Stimulated activated CD8-positive, alpha-beta memory T cell treated with anti-CD3 and anti-CD28 coated beads, Interleukin-4, amount 100 ng/mL, for 1 hour (primary cell): ENCODE results near the gene GOLM1.
"Not testable (repeated sequence)": the region's sequence is repeated elsewhere in the genome, so short reads cannot be mapped to it uniquely, and the experiment has no call there.

Experiments
- DNase-seq, 2 donors: peaks; one replicate each; pipeline ENCODE4 v3.0.0-alpha.2; 2020; ENCODE audit warnings: low read depth in 2 of 2, low spot score in 1 of 2

GOLM1 gene

DNA sequence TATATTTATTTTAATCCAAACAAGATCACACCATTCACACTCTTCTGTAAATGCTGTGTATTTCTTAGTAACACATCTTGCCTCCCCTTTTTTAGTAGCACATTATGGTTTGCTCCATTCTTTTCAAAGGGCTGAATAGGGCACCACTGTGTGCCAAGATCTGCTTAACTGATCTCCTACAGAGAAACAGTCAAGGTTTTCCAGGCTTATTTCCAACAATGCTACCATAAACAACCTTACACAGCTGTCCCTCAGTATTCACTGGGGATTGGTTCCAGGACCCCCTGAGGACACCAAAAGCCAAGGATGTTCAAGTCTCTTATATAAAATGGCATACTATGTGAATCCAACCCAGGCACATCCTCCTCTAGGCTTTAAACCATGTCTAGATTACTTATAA lies 16.5 kb downstream of the GOLM1 start:
- DNase-seq: no peak

DNA sequence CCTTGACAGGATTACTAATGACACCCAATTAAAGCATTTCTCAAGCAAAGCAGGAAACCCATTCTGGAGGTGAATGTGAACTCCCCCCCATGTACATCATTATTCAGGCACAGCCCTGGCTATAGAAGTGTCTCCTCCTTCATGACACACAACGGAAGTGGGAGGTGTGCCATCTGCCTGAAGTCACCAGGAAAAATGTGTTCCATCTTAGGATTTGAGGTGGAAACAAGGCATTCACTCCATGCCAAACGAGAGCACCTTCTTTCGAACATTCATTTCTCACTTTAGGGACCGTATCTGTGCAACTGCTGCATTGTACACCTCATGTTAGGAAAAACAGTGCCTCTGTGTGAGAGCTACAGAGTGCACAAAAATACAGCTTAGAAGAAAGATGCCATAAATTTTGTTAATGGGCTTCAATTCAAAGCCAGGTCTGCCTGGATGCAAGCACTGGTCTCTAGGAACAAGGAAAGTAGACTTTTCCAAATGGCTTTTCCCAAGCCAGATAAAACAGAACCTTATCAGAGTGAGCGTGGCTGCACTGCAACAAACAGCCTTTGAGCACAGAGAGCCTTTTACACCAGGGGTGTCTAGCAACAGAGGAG lies 19.4 kb downstream of the GOLM1 start:
- no peak for DNase-seq

DNA sequence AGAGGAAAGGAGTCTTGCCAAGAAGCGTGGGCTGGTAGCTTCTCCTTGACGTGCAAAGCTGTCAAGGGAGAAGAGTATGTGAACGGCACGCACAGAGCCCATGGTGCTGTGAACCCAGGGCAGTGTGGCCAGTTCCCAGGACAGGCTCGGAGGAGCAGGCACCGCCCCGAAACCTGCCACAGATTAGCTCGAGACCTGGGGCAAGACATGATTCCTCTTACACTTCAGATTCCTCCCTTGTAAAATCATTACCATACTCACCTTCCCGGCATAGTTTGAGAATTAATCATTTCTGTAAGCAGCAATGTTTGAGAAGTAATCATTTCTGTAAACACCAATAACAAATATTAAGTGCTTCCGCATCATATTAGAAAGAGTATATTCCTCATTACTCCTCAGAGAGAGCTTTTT lies 19.9 kb downstream of the GOLM1 start:
- no peak for DNase-seq

DNA sequence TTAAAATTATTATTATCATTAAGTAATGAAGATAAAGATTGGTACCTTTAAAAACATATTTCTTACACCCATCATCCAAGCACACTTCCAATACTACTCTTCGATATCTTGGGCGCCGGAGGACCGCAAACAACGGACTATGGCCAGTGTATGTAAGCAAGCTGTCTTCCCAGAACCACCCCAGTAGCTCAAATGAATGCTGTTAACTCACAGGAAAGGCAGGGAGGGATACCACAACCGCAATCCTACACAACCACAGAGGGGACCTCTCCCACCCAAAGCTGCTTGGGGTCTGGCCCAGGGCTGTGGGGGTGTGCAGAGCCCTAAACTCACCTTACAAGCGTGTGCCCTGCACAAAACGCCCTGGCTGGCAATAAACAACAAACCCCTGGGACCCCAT lies 20.6 kb downstream of the GOLM1 start:
- no peak for DNase-seq

GRCh38 chr9:86077276-86077675 lies 22.1 kb downstream of the GOLM1 start:
- no peak for DNase-seq

DNA sequence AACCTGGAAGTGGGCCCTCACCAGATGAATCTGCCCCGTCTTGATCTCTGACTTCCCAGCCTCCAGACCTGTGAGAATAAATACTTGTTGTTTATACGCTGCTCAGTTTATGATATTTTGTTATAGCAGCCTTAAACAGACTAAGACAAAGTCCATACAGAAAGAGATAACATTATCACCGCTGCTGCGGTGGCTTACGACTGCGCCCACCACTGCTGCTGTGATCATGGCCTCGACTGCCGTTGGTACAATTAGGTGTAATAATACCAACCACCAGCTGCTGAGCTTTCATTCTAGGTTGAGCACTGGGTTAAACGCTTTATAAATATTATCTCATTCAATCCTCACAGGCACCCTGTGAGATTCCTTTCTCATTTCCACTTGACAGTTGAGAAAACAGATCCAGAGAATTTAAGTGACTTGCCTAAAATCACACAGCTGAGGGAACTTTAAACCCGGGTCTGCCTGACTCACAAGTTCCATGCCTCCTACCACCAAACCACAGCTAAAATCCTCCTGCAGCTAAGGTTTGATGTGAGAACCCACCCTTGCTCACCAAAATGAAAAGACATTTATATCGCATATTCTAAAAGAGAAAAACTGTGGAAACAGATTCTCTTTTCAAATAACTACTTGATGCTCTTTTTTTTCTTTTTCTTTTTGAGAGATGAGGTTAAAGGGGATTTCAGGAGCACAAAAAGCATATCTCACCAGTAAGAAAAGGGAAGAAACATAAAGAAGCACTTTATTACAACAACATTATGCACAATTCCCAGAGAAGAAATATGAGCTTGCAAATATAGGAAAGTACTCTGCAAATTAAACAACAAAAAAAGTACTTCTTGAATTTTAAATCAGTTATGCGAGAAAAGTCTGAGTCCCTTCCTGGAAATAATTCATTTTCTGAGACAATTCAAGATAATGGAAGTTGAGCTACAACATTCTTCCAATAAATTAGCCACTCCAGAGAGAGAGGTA lies 23.9 kb downstream of the GOLM1 start:
- DNase-seq: no peak

GRCh38 chr9:86073839-86074238 lies 25.5 kb downstream of the GOLM1 start:
- no peak for DNase-seq

DNA sequence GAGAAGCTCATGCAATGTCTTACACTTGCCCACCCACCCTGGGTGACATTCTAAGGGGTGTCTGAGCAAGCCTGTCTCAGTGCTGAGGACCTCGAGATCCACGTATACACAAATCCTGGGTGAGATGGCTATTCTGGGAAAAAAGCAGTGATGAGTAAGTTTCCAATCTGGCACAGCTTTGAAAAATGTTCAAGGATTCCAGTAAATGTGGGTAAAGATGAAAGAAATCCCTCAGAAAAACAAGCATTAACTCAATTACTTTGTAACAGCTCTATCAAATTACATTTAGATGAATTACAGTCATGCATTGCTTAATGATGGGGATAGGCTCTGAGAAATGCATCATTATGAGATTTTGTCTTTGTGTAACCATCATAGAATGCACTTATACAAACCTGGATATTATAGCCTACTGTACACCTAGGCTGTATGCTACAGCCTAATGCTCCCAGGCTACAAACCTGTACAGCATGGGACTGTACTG lies 26.9 kb downstream of the GOLM1 start:
- DNase-seq: no peak

- no peak for DNase-seq
These were observed 30.0 kb downstream of the GOLM1 start for GRCh38 chr9:86069206-86069869.

GRCh38 chr9:86064220-86064619 lies 35.1 kb downstream of the GOLM1 start:
- no peak for DNase-seq

DNA sequence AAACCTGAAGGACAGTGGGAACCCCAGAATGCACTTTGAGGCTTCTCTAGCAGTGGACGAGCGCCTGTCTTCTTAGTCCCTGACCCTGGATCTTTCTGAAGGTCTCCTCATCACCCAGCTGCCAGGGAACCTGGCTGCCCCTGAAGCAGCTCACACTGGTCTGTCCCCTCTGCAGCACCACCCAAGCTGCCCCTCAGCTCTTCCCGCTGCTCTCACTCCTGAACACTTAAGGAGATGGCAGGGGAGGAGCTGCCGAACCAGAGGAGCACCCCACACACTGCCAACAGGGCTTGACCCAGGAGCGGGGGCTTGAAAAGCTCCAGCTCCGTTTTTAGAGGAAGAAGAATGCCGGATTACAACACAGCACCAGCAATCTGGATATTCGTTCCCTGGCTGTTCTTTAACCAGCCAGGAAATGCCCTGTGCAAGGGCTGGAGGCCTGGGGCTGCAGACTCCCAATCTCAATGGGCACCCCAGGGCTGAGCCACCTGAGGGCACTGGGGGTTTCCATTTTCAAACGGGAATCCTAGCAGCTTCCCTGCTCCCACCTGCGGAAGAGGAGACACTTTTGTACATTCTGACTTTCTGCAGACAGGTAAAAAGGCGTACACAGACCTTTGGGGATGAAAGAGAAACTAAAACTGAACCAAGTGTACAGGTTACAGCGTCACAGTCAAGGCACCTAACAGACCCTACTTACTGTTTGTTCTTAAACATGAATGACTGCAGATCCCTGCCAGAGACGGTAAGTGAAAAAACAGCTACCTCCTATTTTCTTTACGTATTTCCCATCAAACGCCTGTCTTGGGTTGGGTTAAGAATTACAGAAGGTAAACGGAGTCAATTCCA lies 36.3 kb downstream of the GOLM1 start:
- DNase-seq: no peak

GRCh38 chr9:86061972-86062739 lies 37.2 kb downstream of the GOLM1 start:
- DNase-seq: no peak

GRCh38 chr9:86057491-86057890 lies 41.9 kb downstream of the GOLM1 start:
- DNase-seq: no peak

DNA sequence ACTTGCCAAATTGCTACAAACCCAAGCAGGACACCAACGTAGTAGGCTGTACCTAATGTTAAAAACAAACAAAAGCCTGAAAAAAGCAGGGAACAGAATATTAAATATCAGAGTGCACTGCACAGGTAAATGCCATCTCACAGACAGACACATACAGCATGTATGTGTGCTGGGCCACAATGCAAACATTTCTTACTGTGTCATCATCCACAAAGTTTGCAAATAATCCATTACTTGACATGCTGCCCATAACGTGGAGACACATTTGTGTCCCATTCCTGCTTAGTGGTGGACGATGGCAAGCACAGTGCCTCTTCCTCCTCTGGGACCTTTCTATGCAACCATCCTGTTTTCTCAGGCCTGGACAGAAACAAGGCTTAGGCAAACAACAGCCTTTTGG lies 44.7 kb downstream of the GOLM1 start:
- no peak for DNase-seq

GRCh38 chr9:86052556-86053468 lies 46.5 kb downstream of the GOLM1 start:
- DNase-seq: no peak

DNA sequence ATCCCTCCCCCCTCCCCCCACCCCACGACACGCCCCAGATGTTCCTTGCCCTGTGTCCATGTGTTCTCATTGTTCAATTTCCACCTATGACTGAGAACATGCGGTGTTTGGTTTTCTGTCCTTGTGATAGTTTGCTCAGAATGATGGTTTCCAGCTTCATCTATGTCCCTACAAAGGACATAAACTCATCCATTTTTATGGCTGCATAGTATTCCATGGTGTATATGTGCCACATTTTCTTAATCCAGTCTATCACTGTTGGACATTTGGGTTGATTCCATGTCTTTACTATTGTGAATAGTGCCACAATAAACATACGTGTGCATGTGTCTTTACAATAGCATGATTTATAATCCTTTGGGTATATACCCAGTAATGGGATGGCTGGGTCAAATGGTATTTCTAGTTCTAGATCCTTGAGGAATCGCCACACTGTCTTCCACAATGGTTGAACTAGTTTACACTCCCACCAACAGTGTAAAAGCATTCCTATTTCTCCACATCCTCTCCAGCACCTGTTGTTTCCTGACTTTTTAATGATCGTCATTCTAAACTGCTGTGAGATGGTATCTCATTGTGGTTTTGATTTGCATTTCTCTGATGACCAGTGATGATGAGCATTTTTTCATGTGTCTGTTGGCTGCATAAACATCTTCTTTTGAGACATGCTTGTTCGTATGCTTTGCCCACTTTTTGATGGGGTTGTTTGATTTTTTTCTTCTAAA lies 51.2 kb downstream of the GOLM1 start:
- DNase-seq: not testable (repeated sequence)

- no peak for DNase-seq
These were observed 52.0 kb downstream of the GOLM1 start for GRCh38 chr9:86047361-86047760.

DNA sequence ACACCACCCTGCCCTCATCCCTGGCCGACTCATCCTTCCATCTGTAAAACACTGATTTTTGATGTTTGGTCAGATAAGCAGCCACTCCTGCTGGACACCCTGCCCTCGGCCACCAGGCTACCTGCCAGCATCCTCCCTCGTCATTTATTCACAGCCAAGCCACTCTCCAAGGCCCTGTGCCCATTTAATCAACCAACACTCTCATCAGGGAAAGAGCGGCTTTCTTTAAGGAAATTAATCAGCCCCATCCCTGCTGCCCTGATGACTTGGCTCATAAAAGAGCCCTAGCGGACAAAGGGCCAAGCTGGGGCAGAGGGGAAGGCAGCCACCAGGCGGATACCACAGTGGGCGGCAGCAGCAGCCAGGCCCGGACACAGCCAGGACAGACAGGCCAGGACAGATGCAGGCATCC lies 52.4 kb downstream of the GOLM1 start:
- no peak for DNase-seq
